Measurements from ENCODE around the gene RALGPS2. TPM values are rescaled to one million over a fixed set of nuclear protein-coding genes. Genes with fewer than 3 reads are reported as not detected.

The RALGPS2 gene
- total and polyA plus RNA-seq, 2 of the 13 experiments (the other 11 are each of a cell fraction or from before 2014, with no cell fraction given) = 15.6 to 36.0 TPM

DNA sequence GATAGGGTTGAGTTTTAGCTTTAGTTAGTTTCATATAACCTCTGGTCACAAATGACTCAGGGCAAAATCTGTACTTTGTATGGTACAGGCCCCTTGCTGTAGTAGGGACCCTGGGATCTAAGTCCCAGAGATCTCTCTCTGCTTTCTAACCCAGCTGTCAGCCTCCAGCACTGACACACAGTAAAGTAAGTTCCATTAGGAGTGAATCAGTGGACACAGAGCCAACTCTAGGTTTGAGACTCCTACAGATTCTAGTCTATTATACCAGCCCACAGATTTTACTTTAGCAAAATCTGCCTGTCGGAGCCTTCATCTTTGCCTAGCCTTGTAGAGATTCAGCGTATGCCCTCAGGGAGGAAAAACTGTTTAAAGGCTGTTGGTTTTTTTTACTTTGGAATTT, 93.4 kb downstream of the RALGPS2 start:
- no peaks in the 10 kb centered on the region for H4K20me1 ChIP-seq (ENCODE audit: insufficient read depth, low read length)
- CTCF ChIA-PET (ENCODE audit: low intra/inter-chr PET ratio, low total read pairs) = no interaction called here
- no peaks in the 10 kb centered on the region for H3K4me1 ChIP-seq (ENCODE audit: insufficient read depth, low read length)
- ATAC-seq (no peak), FAIRE-seq (no peak), DNase-seq (ENCODE audit: low spot score) (no peak)
- H3K4me2 ChIP-seq (ENCODE audit: low read depth, low read length) = no peak overlapping the region
- in situ Hi-C loops (cut with HindIII; ENCODE audit: extremely low pct_ligation_motif_present, low pct_unique_long_range_greater_than_20kb) (no loop called here), intact Hi-C loops (cut with micrococcal nuclease; ENCODE audit: unreplicated experiment) (no loop called here)
- no peaks in the 10 kb centered on the region for H3K9me3 ChIP-seq (ENCODE audit: low read length)
- no peaks in the 10 kb centered on the region for H3K27me3 ChIP-seq (ENCODE audit: control insufficient read depth in 1 of 2, insufficient read depth in 2 of 2, low read length in 2 of 2)
- H3K27ac ChIP-seq (ENCODE audit: extremely low read length, insufficient read depth, low read length) = no peak overlapping the region
- peaks cover 0 to 7% of the 10 kb centered on the region in 2 experiments; a peak in 3 of 5 replicates for H3K36me3 ChIP-seq (replicated peaks in 1 of 2; ENCODE audit: control insufficient read depth in 1 of 2, insufficient read depth in 2 of 2, low read length in 2 of 2)
- POLR2A ChIA-PET = no interaction called here
- no TSS peak for BruUV-seq (replicated peaks)
- H3K4me3 ChIP-seq (replicated peaks in 1 of 3; ENCODE audit: insufficient read depth in 1 of 3, low read depth in 2 of 3, low read length in 3 of 3) = no peak overlapping the region
- no peak overlapping the region for H2AFZ ChIP-seq (ENCODE audit: low read length)
- no peak for TF ChIP-seq SRY (CRISPR knock-in tag; IDR thresholded peaks at IDR 0.05)
- no peak for TF ChIP-seq NR2F1 (CRISPR knock-in tag; IDR thresholded peaks at IDR 0.05)
- no peak for TF ChIP-seq ZNF550 (CRISPR knock-in tag; IDR thresholded peaks at IDR 0.05; ENCODE audit: borderline replicate concordance)
- TF ChIP-seq ZNF772 (CRISPR knock-in tag; IDR thresholded peaks at IDR 0.05) = no peak
- no peak for TF ChIP-seq NR1H2 (CRISPR knock-in tag; IDR thresholded peaks at IDR 0.05; ENCODE audit: borderline replicate concordance, low read depth)
- TF ChIP-seq ARNTL (CRISPR knock-in tag; IDR thresholded peaks at IDR 0.05) = no peak
- TF ChIP-seq, protein P1, sequence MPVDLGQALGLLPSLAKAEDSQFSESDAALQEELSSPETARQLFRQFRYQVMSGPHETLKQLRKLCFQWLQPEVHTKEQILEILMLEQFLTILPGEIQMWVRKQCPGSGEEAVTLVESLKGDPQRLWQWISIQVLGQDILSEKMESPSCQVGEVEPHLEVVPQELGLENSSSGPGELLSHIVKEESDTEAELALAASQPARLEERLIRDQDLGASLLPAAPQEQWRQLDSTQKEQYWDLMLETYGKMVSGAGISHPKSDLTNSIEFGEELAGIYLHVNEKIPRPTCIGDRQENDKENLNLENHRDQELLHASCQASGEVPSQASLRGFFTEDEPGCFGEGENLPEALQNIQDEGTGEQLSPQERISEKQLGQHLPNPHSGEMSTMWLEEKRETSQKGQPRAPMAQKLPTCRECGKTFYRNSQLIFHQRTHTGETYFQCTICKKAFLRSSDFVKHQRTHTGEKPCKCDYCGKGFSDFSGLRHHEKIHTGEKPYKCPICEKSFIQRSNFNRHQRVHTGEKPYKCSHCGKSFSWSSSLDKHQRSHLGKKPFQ (CRISPR knock-in tag; IDR thresholded peaks at IDR 0.05; ENCODE audit: insufficient replicate concordance) = no peak
- TF ChIP-seq KLF11 (CRISPR knock-in tag; IDR thresholded peaks at IDR 0.05) = no peak
- TF ChIP-seq, protein P2, sequence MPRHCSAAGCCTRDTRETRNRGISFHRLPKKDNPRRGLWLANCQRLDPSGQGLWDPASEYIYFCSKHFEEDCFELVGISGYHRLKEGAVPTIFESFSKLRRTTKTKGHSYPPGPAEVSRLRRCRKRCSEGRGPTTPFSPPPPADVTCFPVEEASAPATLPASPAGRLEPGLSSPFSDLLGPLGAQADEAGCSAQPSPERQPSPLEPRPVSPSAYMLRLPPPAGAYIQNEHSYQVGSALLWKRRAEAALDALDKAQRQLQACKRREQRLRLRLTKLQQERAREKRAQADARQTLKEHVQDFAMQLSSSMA (CRISPR knock-in tag; IDR thresholded peaks at IDR 0.05) = no peak
- TF ChIP-seq SRSF1 (optimal IDR thresholded peaks at IDR 0.05; ENCODE audit: low read depth, low read length) = no peak
- TF ChIP-seq, protein P3, sequence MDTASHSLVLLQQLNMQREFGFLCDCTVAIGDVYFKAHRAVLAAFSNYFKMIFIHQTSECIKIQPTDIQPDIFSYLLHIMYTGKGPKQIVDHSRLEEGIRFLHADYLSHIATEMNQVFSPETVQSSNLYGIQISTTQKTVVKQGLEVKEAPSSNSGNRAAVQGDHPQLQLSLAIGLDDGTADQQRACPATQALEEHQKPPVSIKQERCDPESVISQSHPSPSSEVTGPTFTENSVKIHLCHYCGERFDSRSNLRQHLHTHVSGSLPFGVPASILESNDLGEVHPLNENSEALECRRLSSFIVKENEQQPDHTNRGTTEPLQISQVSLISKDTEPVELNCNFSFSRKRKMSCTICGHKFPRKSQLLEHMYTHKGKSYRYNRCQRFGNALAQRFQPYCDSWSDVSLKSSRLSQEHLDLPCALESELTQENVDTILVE (CRISPR knock-in tag; IDR thresholded peaks at IDR 0.05) = no peak
- TF ChIP-seq WIZ (CRISPR knock-in tag; IDR thresholded peaks at IDR 0.05) = no peak
- no peak for TF ChIP-seq SKI (IDR thresholded peaks at IDR 0.05; ENCODE audit: partially characterized antibody)
- TF ChIP-seq ZNF670 (CRISPR knock-in tag; IDR thresholded peaks at IDR 0.05; ENCODE audit: borderline replicate concordance) = no peak
- TF ChIP-seq ARHGAP35 (CRISPR knock-in tag; IDR thresholded peaks at IDR 0.05; ENCODE audit: borderline replicate concordance) = no peak
- no peak for TF ChIP-seq RFX5 (IDR thresholded peaks at IDR 0.05; ENCODE audit: low read depth, low read length)
- no peak for TF ChIP-seq ZNF746 (CRISPR knock-in tag; IDR thresholded peaks at IDR 0.05)
- TF ChIP-seq NCOA5 (CRISPR knock-in tag; IDR thresholded peaks at IDR 0.05) = no peak
- TF ChIP-seq, protein P4, sequence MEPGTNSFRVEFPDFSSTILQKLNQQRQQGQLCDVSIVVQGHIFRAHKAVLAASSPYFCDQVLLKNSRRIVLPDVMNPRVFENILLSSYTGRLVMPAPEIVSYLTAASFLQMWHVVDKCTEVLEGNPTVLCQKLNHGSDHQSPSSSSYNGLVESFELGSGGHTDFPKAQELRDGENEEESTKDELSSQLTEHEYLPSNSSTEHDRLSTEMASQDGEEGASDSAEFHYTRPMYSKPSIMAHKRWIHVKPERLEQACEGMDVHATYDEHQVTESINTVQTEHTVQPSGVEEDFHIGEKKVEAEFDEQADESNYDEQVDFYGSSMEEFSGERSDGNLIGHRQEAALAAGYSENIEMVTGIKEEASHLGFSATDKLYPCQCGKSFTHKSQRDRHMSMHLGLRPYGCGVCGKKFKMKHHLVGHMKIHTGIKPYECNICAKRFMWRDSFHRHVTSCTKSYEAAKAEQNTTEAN (CRISPR knock-in tag; conservative IDR thresholded peaks at IDR 0.05) = no peak
- TF ChIP-seq MIXL1 (CRISPR knock-in tag; IDR thresholded peaks at IDR 0.05) = no peak
- WGBS (ENCODE audit: low lambda C conversion rate) = 100% methylated on average over 2 of the region's 2 CpGs
- H3K79me2 ChIP-seq (ENCODE audit: insufficient read depth, low read length) = no peaks in the 10 kb centered on the region
- H3K9ac ChIP-seq (ENCODE audit: insufficient read depth, low read depth, low read length) = no peak overlapping the region

Measured in HepG2 (cell line).